HepG2 (cell line): ENCODE measurements around the gene GDF9. TPM values are rescaled to one million over a fixed set of nuclear protein-coding genes. Genes with fewer than 3 reads are reported as not detected.

ENCODE experiments used
- GATAD1 ChIP-seq: IDR thresholded peaks from 2 replicates; pipeline ENCODE4 v1.6.1; 2016; ENCODE audit warnings: missing genetic modification reagents, missing compliant biosample characterization
- HOXA3 ChIP-seq: sonication (generic); formaldehyde crosslinking; IDR thresholded peaks from 2 replicates; pipeline ENCODE4 v1.5.0; 2020; ENCODE audit warnings: missing genetic modification reagents
- JUN ChIP-seq: sonication (generic); formaldehyde crosslinking; IDR thresholded peaks from 2 replicates; pipeline ENCODE4 v1.4.0; 2020; ENCODE audit warnings: mild to moderate bottlenecking, missing genetic modification reagents
- NR2F1 ChIP-seq, 2 experiments: fragments of 450-650 bp in 1 of 2; formaldehyde crosslinking in 1 of 2; IDR thresholded peaks; 2 replicates each; pipeline versions ENCODE4 v1.5.0 to v1.6.1; 2016 to 2020; ENCODE audit warnings: mild to moderate bottlenecking in 1 of 2, missing compliant biosample characterization in 1 of 2, missing genetic modification reagents in 1 of 2, moderate library complexity in 1 of 2
- POLR2AphosphoS5 ChIP-seq: IDR thresholded peaks from 2 replicates; pipeline ENCODE4 v1.6.1; 2012; ENCODE audit warnings: low read depth, low read length
- PRDM10 ChIP-seq: sonication (generic); formaldehyde crosslinking; IDR thresholded peaks from 2 replicates; pipeline ENCODE4 v1.4.0; 2020; ENCODE audit warnings: low read depth, missing genetic modification reagents
- RELA ChIP-seq: sonication (generic); formaldehyde crosslinking; IDR thresholded peaks from 2 replicates; pipeline ENCODE4 v1.4.0; 2020; ENCODE audit warnings: missing genetic modification reagents
- RFXAP ChIP-seq: sonication (generic); formaldehyde crosslinking; IDR thresholded peaks from 2 replicates; pipeline ENCODE4 v1.4.0; 2020; ENCODE audit warnings: missing genetic modification reagents, borderline replicate concordance
- SMAD9 ChIP-seq: sonication (generic); formaldehyde crosslinking; IDR thresholded peaks from 2 replicates; pipeline ENCODE4 v1.5.1; 2020; ENCODE audit warnings: mild to moderate bottlenecking, missing genetic modification reagents
- SRF ChIP-seq: IDR thresholded peaks from 2 replicates; pipeline ENCODE4 v1.6.1; 2011; ENCODE audit warnings: mild to moderate bottlenecking, low read depth, low read length, moderate library complexity
- U2AF1 ChIP-seq: fragments of 200-400 bp; formaldehyde crosslinking; optimal IDR thresholded peaks from 2 replicates; pipeline ENCODE3; 2017; ENCODE audit warnings: mild to moderate bottlenecking, low read depth, low read length
- ZBTB44 ChIP-seq: sonication (generic); formaldehyde crosslinking; IDR thresholded peaks from 2 replicates; pipeline ENCODE4 v1.4.0; 2020; ENCODE audit warnings: missing genetic modification reagents
- ZNF33A ChIP-seq: sonication (generic); formaldehyde crosslinking; IDR thresholded peaks from 2 replicates; pipeline ENCODE4 v1.5.1; 2020; ENCODE audit warnings: missing genetic modification reagents, mild to moderate bottlenecking, moderate library complexity, borderline replicate concordance
- ZNF7 ChIP-seq: IDR thresholded peaks from 2 replicates; pipeline ENCODE4 v1.6.1; 2016; ENCODE audit warnings: missing biosample characterization, missing genetic modification reagents
- ZNF704 ChIP-seq: sonication (generic); formaldehyde crosslinking; IDR thresholded peaks from 2 replicates; pipeline ENCODE4 v1.8.1; 2023; ENCODE audit warnings: mild to moderate bottlenecking, inconsistent platforms, moderate library complexity, missing genetic modification reagents, borderline replicate concordance
- ZSCAN25 ChIP-seq: sonication (generic); formaldehyde crosslinking; IDR thresholded peaks from 2 replicates; pipeline ENCODE4 v1.8.0; 2022; ENCODE audit warnings: mild to moderate bottlenecking, missing genetic modification reagents
- polyA plus RNA-seq, 8 experiments: library from polyadenylated mRNA; depleted of rRNA in 3 of 8; stranded (reverse) in 7 of 8; unstranded in 1 of 8; fragments of >200 nt; fragmentation: Illumina TruSeq in 4 of 8; extraction: Trizol in 4 of 8; gene quantifications; 2 replicates each; pipeline versions ENCODE4 v1.2.1 to v1.2.3, GENCODE V29; 2011 to 2016; ENCODE audit warnings: low read depth in 4 of 8, missing spikeins in 1 of 8, mixed read lengths in 1 of 8; ENCODE audit not compliant: insufficient read depth in 1 of 8
- total RNA-seq, 5 experiments: library from RNA; depleted of rRNA; stranded (reverse); fragments of >200 nt; fragmentation: Illumina TruSeq; extraction: Trizol; gene quantifications; 2 replicates each; pipeline ENCODE4 v1.2.3, GENCODE V29; 2016; ENCODE audit warnings: low read depth in 1 of 5
- TF ChIP-seq, protein P1 (sequence below): sonication (generic); formaldehyde crosslinking; IDR thresholded peaks from 2 replicates; pipeline ENCODE4 v1.4.0; 2020; ENCODE audit warnings: missing genetic modification reagents, borderline replicate concordance
- TF ChIP-seq, protein P2 (sequence below): sonication (generic); formaldehyde crosslinking; IDR thresholded peaks from 2 replicates; pipeline ENCODE4 v1.8.0; 2022; ENCODE audit warnings: missing genetic modification reagents, low read depth, mild to moderate bottlenecking, borderline replicate concordance

Gene GDF9
- total and polyA plus RNA-seq, 2 of the 13 experiments (the other 11 are each of a cell fraction or from before 2014, with no cell fraction given): 0.33 to 0.38 TPM

DNA sequence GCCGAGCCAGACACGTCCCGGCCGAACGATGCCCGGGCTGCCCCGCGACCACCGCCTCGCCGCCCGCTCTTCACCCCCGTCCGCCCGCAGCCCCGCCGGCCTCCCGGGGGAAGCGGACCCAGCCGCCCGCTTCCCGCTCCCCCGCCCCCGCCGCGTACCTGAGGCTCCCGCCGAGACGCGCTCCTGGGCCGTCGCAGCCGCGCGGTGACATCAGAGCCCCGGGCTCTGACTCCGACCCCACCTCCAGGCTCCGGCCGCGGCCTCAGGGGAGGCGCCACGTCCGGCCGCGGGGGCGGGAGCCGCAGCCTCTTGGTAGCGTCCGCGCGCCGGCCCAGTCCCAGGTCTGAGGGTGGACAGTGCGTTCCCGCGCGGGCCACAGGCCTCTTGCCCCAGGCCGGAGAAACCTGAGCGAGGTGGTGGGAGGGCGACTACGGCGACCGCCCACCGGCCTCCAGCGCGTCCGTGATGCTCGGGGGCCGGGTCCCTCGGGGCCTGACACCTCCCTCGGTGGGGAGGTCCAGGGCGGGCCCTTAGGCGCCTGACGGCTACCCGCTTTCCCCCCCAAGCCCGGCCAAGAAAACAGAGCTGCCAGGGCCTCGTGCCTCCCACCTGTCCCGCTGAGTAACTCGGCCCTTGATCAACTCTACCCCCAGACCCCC is 35.7 kb downstream of the GDF9 start, which contains the start of gene SHROOM1 (continued):
- no peak for TF ChIP-seq JUN (CRISPR knock-in tag)
- no peak for TF ChIP-seq RELA (CRISPR knock-in tag)
- no peak for TF ChIP-seq ZNF33A (CRISPR knock-in tag)
- TF ChIP-seq RFXAP: no peak
- TF ChIP-seq, protein P1, sequence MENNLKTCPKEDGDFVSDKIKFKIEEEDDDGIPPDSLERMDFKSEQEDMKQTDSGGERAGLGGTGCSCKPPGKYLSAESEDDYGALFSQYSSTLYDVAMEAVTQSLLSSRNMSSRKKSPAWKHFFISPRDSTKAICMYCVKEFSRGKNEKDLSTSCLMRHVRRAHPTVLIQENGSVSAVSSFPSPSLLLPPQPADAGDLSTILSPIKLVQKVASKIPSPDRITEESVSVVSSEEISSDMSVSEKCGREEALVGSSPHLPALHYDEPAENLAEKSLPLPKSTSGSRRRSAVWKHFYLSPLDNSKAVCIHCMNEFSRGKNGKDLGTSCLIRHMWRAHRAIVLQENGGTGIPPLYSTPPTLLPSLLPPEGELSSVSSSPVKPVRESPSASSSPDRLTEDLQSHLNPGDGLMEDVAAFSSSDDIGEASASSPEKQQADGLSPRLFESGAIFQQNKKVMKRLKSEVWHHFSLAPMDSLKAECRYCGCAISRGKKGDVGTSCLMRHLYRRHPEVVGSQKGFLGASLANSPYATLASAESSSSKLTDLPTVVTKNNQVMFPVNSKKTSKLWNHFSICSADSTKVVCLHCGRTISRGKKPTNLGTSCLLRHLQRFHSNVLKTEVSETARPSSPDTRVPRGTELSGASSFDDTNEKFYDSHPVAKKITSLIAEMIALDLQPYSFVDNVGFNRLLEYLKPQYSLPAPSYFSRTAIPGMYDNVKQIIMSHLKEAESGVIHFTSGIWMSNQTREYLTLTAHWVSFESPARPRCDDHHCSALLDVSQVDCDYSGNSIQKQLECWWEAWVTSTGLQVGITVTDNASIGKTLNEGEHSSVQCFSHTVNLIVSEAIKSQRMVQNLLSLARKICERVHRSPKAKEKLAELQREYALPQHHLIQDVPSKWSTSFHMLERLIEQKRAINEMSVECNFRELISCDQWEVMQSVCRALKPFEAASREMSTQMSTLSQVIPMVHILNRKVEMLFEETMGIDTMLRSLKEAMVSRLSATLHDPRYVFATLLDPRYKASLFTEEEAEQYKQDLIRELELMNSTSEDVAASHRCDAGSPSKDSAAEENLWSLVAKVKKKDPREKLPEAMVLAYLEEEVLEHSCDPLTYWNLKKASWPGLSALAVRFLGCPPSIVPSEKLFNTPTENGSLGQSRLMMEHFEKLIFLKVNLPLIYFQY (CRISPR knock-in tag): peak; percentile 77
- peak; percentile 49; the same call in 1 of the 2 replicates for TF ChIP-seq ZSCAN25 (CRISPR knock-in tag)
- 0 out of 2 replicates have a peak, but pooled peaks have one; percentile 54 for TF ChIP-seq ZNF704 (CRISPR knock-in tag)
- no peak for TF ChIP-seq SMAD9 (CRISPR knock-in tag)
- no peak for TF ChIP-seq SRF
- TF ChIP-seq POLR2AphosphoS5: peak; percentile 52; the same call in 1 of the 2 replicates
- TF ChIP-seq ZBTB44 (CRISPR knock-in tag): 0 out of 2 replicates have a peak, but pooled peaks have one; percentile 13
- TF ChIP-seq GATAD1 (CRISPR knock-in tag): no peak
- TF ChIP-seq PRDM10 (CRISPR knock-in tag): peak; percentile 96
- TF ChIP-seq, protein P2, sequence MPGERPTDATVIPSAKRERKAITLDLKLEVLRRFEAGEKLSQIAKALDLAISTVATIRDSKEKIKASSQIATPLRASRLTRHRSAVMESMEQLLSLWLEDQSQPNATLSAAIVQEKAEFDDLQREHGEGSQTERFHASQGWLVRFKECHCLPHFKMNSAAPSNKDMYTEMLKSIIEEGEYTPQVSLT: no peak
- TF ChIP-seq NR2F1 (CRISPR knock-in tag; IDR thresholded peaks at IDR 0.05): no peak
- no peak for TF ChIP-seq U2AF1
- TF ChIP-seq HOXA3 (CRISPR knock-in tag): peak; percentile 71; the same call in 1 of the 2 replicates
- no peak; the same call in 1 of the 2 replicates for TF ChIP-seq ZNF7 (CRISPR knock-in tag)
